HEK293T (cell line): Measurements from ENCODE around the gene RPL31.

ENCODE experiments used
- BHLHE40 ChIP-seq: fragments of 450-650 bp; IDR thresholded peaks from 2 replicates; pipeline ENCODE4 v1.6.1; 2016; ENCODE audit warnings: mild to moderate bottlenecking, moderate library complexity, borderline replicate concordance
- ELF4 ChIP-seq: fragments of 450-650 bp; IDR thresholded peaks from 2 replicates; pipeline ENCODE4 v1.6.1; 2017; ENCODE audit warnings: antibody characterized with exemption
- FOXA1 ChIP-seq: fragments of 450-650 bp; IDR thresholded peaks from 2 replicates; pipeline ENCODE4 v1.6.1; 2016; ENCODE audit warnings: mild to moderate bottlenecking
- FOXM1 ChIP-seq: fragments of 450-650 bp; IDR thresholded peaks from 2 replicates; pipeline ENCODE4 v1.6.1; 2017; ENCODE audit warnings: mild to moderate bottlenecking, borderline replicate concordance
- SP1 ChIP-seq: fragments of 450-650 bp; IDR thresholded peaks from 2 replicates; pipeline ENCODE4 v1.6.1; 2017
- SUZ12 ChIP-seq: fragments of 450-650 bp; IDR thresholded peaks from 2 replicates; pipeline ENCODE4 v1.6.1; 2016; ENCODE audit warnings: mild to moderate bottlenecking
- TF ChIP-seq, protein P1 (sequence below): fragments of 450-650 bp; IDR thresholded peaks from 2 replicates; pipeline ENCODE4 v1.6.1; 2016

DNA sequence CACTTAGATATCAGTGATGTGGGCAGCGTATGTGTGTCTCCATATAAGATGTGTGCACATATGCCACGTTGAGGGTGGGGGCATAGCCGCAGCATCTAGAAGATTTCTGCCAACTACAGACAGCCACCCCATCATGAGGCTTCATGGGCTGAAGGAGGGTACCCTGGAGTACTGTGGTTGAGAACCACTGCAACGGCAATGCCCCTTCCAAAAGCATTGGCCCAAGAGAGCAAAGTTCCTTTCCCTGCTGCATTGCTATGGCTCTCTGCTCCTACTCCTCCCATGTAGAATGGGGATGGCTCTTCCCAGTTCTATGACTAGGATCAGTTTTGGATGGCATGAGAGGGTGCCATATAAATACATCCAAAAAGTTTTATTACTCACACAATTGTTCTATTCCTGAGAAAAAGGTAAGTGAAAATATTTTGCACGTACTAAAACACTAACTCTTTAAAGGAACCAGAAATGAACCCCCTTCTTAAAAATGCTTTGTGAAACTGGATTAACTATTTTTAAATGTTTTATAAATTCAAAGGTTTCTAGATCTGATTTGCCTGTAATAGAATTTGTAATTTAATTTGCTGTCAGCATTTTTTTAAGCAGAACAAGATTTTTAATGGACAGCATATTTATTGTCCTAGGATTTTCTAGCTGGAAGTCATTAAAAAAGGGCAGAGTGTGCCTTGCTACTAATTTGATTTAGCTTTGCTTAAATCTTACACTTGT lies 4.4 kb upstream of the RPL31 start:
- TF ChIP-seq ELF4 = no peak
- no peak for TF ChIP-seq FOXA1
- no peak for TF ChIP-seq SUZ12
- no peak for TF ChIP-seq FOXM1
- TF ChIP-seq BHLHE40 = no peak
- no peak for TF ChIP-seq SP1
- TF ChIP-seq, protein P1, sequence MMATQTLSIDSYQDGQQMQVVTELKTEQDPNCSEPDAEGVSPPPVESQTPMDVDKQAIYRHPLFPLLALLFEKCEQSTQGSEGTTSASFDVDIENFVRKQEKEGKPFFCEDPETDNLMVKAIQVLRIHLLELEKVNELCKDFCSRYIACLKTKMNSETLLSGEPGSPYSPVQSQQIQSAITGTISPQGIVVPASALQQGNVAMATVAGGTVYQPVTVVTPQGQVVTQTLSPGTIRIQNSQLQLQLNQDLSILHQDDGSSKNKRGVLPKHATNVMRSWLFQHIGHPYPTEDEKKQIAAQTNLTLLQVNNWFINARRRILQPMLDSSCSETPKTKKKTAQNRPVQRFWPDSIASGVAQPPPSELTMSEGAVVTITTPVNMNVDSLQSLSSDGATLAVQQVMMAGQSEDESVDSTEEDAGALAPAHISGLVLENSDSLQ = no peak
